HFF-Myc (cell line): Measurements from ENCODE around the gene SCAF1.

ENCODE experiments used
- DNase-seq: peaks from one replicate; pipeline ENCODE4 v3.0.0-alpha.2; 2011; ENCODE audit warnings: low read depth; ENCODE audit errors: extremely low read depth
- H3K4me3 ChIP-seq: replicated peaks from 2 replicates; pipeline ENCODE4 v1.5.1; 2011; ENCODE audit warnings: low read depth, mild to moderate bottlenecking, control low read depth, low read length
- TF ChIP-seq, protein P1 (sequence below): IDR thresholded peaks from 2 replicates; pipeline ENCODE4 v1.5.1; 2012; ENCODE audit warnings: mild to moderate bottlenecking, low read depth, low read length, control low read depth; ENCODE audit errors: missing control alignments

The SCAF1 gene

GRCh38 chr19:49594993-49595818, 46.8 kb upstream of the SCAF1 start:
- TF ChIP-seq, protein P1, sequence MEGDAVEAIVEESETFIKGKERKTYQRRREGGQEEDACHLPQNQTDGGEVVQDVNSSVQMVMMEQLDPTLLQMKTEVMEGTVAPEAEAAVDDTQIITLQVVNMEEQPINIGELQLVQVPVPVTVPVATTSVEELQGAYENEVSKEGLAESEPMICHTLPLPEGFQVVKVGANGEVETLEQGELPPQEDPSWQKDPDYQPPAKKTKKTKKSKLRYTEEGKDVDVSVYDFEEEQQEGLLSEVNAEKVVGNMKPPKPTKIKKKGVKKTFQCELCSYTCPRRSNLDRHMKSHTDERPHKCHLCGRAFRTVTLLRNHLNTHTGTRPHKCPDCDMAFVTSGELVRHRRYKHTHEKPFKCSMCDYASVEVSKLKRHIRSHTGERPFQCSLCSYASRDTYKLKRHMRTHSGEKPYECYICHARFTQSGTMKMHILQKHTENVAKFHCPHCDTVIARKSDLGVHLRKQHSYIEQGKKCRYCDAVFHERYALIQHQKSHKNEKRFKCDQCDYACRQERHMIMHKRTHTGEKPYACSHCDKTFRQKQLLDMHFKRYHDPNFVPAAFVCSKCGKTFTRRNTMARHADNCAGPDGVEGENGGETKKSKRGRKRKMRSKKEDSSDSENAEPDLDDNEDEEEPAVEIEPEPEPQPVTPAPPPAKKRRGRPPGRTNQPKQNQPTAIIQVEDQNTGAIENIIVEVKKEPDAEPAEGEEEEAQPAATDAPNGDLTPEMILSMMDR, result no peak
- DNase-seq, result no peak
- no peak overlapping the region for H3K4me3 ChIP-seq

- DNase-seq, result no peak
- no peak overlapping the region for H3K4me3 ChIP-seq
- TF ChIP-seq, protein P1, result no peak
Measured at GRCh38 chr19:49595819-49596404, 46.1 kb upstream of the SCAF1 start.

GRCh38 chr19:49596407-49596806, 45.6 kb upstream of the SCAF1 start:
- TF ChIP-seq, protein P1, result no peak
- DNase-seq, result no peak
- H3K4me3 ChIP-seq, result no peak overlapping the region

- no peak overlapping the region for H3K4me3 ChIP-seq
- DNase-seq, result no peak
- TF ChIP-seq, protein P1, result no peak
Measured at GRCh38 chr19:49596954-49597702, 44.9 kb upstream of the SCAF1 start.

- TF ChIP-seq, protein P1, result no peak
- H3K4me3 ChIP-seq, result no peak overlapping the region
- DNase-seq, result no peak
Measured at GRCh38 chr19:49597703-49597974, 44.4 kb upstream of the SCAF1 start.

DNA sequence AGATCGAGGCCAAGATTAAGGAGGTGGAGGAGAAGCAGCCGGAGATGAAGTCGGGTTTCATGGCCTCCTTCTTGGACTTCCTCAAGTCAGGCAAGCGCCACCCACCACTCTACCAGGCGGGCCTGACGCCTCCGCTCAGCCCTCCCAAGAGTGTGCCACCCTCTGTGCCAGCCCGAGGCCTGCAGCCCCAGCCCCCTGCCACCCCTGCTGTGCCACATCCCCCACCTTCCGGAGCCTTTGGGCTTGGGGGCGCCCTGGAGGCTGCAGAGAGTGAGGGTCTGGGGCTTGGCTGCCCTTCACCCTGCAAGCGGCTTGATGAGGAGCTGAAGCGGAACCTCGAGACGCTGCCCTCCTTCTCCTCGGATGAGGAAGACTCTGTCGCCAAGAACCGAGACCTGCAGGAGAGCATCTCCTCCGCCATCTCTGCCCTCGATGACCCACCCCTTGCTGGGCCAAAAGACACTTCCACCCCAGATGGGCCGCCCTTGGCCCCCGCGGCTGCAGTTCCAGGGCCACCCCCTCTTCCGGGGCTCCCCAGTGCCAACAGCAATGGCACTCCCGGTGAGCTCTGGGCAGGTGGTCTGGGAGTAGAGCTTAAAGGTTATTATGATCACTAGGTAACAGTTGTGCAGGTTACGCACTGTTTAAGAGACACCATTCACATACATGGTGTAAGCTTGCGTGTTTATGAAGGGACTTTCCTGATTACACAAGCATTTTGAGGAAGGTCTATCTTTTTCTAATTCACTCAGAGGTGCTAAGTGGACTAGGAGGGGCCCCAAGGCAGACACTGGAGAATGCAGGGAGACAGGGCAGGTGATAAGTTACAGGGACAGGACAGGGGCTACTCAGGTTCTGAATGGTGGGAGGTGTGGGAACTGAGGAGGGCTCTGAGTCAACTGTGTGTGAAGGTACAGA, 42.4 kb upstream of the SCAF1 start:
- H3K4me3 ChIP-seq, result no peak overlapping the region
- no peak for DNase-seq
- TF ChIP-seq, protein P1, result no peak
